Neuron (in vitro differentiated cells): Measurements from ENCODE around the gene CPNE9.

Experiments
- H2AFZ ChIP-seq: one replicate; pipeline ENCODE4 v1.6.1; 2013; ENCODE audit warnings: low read depth, mild to moderate bottlenecking, inconsistent platforms, low read length, moderate library complexity
- H3K27me3 ChIP-seq: one replicate; pipeline ENCODE4 v1.6.1; 2013; ENCODE audit warnings: low read length; ENCODE audit not compliant: insufficient read depth
- H3K36me3 ChIP-seq: one replicate; pipeline ENCODE4 v1.6.1; 2013; ENCODE audit warnings: low read length; ENCODE audit not compliant: insufficient read depth
- H3K4me1 ChIP-seq: one replicate; pipeline ENCODE4 v1.6.1; 2013; ENCODE audit warnings: low read length; ENCODE audit not compliant: insufficient read depth
- H3K4me3 ChIP-seq: 2 replicates; pipeline ENCODE4 v1.5.1; 2013; ENCODE audit warnings: mild to moderate bottlenecking, low read length, moderate library complexity
- H3K9me3 ChIP-seq: one replicate; pipeline ENCODE4 v1.6.1; 2013; ENCODE audit warnings: low read length

CPNE9 gene

DNA sequence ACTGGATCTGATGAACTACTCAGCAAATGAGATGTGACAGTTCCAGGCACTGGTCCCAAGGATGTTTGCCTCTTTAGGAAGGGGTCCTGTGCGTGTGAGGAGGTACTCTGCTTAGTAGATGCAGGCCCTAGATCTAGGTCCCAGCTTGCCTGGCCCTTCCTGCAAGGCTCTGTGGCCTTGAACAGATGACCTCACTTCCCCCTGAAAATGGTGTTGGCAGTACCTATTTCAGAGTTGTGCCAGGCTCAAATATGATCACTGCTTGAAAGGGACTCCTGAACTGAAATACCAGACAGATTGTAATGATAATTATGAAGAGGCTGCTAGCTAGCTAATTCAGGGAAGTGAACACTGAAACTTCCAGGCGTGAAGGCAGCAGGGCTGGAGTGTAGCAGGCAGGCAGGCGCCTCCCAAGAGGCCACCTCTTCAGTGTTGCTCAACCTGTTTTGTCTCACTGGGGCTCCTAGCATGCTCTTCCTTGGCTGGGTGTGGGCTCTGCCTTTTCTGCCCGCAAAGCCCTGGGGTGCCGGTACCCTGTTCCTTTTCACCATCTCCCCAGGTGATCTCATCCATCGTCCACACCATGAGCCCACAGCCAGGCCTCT is 24.1 kb upstream of the CPNE9 start:
- Histone ChIP-seq H2AFZ (no peak overlapping the region), H3K9me3 (no peaks in the 10 kb centered on the region), H3K4me3 (no peak overlapping the region), H3K27me3 (no peaks in the 10 kb centered on the region), H3K36me3 (peaks cover 72% of the 10 kb centered on the region), H3K4me1 (no peaks in the 10 kb centered on the region)

DNA sequence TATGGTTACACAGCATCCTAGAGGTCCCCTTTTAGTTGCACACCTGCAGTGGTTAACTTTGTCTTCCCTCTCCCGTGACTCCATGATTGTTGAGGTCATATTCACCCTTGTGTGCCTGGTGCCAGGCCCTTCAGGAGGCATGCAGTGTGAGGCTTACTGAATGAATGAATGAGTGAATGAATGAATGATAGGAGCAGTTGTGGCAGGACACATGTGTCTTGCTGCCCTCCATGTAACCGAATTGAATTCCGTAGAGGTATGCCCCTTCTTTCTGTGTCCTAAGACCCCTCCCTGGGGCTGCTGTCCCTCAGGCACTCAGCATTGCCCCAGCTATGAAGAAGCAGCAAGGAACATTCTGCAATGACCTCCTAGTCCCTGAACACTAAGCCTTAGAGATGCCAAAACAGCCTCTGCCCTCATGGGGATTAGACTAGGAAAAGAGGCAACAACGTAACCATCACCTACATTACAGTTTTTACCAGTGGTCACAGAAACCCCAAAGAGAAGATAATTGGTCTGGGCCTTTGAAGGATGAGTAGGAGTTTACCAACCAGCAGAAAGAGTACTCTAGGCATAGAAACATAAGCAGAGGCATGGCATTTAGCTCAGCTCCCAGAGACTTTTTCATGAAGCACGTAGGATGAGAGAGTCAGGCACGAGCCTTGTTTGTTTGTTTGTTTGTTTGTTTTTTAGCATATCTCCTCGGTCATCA is 22.5 kb upstream of the CPNE9 start:
- Histone ChIP-seq H3K4me1 (no peaks in the 10 kb centered on the region), H3K9me3 (no peaks in the 10 kb centered on the region), H3K36me3 (peaks cover 82% of the 10 kb centered on the region), H3K27me3 (no peaks in the 10 kb centered on the region), H3K4me3 (no peak overlapping the region), H2AFZ (no peak overlapping the region)

GRCh38 chr3:9681723-9682081 is 21.9 kb upstream of the CPNE9 start:
- H3K4me1 ChIP-seq = no peaks in the 10 kb centered on the region
- H2AFZ ChIP-seq = no peak overlapping the region
- H3K36me3 ChIP-seq = peaks cover 79% of the 10 kb centered on the region
- H3K27me3 ChIP-seq = no peaks in the 10 kb centered on the region
- no peaks in the 10 kb centered on the region for H3K9me3 ChIP-seq
- no peak overlapping the region for H3K4me3 ChIP-seq

- Histone ChIP-seq H2AFZ (no peak overlapping the region), H3K4me1 (no peaks in the 10 kb centered on the region), H3K36me3 (peaks cover 82% of the 10 kb centered on the region), H3K4me3 (no peak overlapping the region), H3K9me3 (no peaks in the 10 kb centered on the region), H3K27me3 (no peaks in the 10 kb centered on the region)
Measured at GRCh38 chr3:9682096-9682495, 21.5 kb upstream of the CPNE9 start.

DNA sequence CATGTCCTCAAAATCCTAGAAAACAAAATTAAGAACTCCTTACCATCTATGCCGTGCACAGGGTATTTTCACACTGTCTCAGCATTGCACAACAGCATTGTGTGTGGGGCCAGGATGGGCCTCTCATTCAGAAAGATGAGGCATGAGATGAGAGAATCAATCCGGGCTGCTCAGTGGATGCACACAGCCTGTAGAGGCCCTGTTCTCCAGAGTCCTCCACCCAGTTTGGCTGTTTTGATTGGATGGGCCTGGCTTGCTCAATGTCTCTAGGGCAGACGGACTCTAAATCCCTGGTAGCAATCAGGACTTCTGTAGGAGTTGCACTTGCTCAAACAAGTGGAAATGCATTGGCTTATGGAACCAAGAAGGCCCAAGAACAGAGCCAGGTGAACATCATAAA is 20.2 kb upstream of the CPNE9 start:
- Histone ChIP-seq H3K9me3 (no peaks in the 10 kb centered on the region), H3K4me1 (no peaks in the 10 kb centered on the region), H2AFZ (no peak overlapping the region), H3K36me3 (peaks cover 79% of the 10 kb centered on the region), H3K27me3 (no peaks in the 10 kb centered on the region), H3K4me3 (no peak overlapping the region)

GRCh38 chr3:9685216-9686049 is 18.2 kb upstream of the CPNE9 start:
- Histone ChIP-seq H3K4me1 (no peaks in the 10 kb centered on the region), H3K4me3 (no peak overlapping the region), H3K9me3 (no peaks in the 10 kb centered on the region), H2AFZ (no peak overlapping the region), H3K36me3 (peaks cover 80% of the 10 kb centered on the region), H3K27me3 (no peaks in the 10 kb centered on the region)

DNA sequence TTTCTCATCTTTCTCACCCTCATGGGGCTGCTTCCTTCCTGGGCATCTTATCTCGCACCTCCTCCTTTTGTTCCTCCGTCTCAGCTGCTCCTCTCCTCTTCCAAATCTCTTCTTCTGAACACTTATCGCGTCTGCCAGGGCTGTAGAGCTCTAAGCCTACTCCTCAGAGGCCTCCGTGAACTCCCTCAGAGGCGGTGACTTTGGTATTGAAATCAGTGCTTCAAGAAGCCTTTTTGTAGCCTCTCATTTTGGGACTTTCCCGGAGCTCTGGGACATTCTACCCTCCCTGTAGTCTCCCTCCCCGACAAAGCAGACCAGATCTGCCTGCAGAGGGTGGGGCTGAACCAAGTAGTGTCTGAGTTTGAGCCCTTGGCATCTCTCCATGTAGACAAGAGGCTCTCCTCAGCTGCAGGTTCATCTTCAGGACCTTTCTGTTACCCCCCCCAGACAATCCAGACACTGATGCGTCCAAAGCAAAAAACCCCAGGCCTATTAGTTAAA is 17.5 kb upstream of the CPNE9 start:
- Histone ChIP-seq H3K4me3 (no peak overlapping the region), H3K36me3 (peaks cover 82% of the 10 kb centered on the region), H3K9me3 (no peaks in the 10 kb centered on the region), H3K27me3 (no peaks in the 10 kb centered on the region), H3K4me1 (no peaks in the 10 kb centered on the region), H2AFZ (no peak overlapping the region)

DNA sequence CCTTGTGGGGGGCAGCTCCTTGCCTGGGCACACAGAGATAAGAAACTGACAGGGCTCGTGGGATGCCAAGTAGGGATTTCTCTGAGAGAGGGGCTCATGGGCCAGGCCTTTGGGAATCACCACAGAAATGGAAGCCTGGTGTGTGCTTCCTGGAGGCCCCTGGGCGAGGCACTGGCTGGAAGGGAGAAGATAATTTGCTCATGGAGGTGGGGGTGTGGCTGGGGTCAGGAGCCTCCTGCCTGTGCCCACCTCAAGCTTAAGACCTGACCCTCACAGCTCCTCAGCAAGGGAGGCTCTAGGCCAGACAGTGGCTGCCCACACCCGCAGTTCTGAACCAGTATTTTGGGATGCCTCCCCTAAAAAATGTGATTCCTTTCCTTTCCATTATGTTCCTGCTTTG is 16.9 kb upstream of the CPNE9 start:
- Histone ChIP-seq H3K27me3 (no peaks in the 10 kb centered on the region), H3K4me3 (no peak overlapping the region), H3K9me3 (no peaks in the 10 kb centered on the region)

DNA sequence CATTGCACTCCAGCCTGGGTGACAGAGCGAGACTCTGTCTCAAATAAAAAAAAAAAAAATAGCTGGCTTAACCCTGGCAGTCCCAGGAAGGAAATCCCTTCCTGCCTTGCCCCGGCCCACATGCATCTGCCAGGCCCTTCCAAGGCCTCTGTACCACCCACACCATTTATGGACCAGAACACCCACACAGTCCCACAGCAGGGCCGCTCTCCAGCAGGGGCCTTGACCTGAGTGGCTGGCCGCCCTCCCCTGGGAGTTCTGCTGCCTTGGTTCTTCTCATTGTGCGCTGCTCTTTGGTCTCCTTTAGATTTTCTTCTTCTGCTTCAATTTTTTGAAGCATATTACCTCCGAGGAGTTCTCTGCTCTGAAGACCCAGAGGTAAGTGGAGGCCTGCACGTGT is 16.1 kb upstream of the CPNE9 start:
- Histone ChIP-seq H3K4me1 (no peaks in the 10 kb centered on the region), H3K27me3 (no peaks in the 10 kb centered on the region), H3K36me3 (peaks cover 86% of the 10 kb centered on the region), H2AFZ (no peak overlapping the region), H3K9me3 (no peaks in the 10 kb centered on the region), H3K4me3 (no peak overlapping the region)

More for the DNA sequence above, 16.9 kb upstream of the CPNE9 start:
- H3K4me1 ChIP-seq = no peaks in the 10 kb centered on the region
- H2AFZ ChIP-seq = no peak overlapping the region
- H3K36me3 ChIP-seq = peaks cover 85% of the 10 kb centered on the region

DNA sequence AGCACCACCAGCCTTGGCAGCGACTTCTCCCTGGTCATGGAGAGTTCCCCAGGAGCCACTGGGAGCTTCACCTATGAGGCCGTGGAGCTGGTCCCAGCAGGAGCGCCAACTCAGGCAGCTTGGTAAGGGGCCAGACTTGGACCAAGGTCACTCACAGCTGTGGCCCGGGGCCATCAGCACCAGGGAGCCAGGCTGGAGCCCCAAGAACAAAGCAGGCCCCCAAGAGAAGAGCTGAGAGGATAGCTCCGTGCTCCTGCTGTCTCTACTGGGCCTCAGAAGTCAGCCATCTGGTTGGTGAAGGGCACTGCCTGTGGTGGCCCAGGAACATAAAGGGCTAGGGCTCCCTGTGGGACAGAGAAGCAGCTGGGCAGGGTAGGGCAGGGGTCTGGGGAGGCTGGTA is 14.7 kb upstream of the CPNE9 start:
- Histone ChIP-seq H3K4me1 (no peaks in the 10 kb centered on the region), H3K9me3 (no peaks in the 10 kb centered on the region), H3K4me3 (no peak overlapping the region), H3K27me3 (no peaks in the 10 kb centered on the region), H2AFZ (no peak overlapping the region), H3K36me3 (peaks cover 85% of the 10 kb centered on the region)

GRCh38 chr3:9689757-9690156 is 13.9 kb upstream of the CPNE9 start:
- Histone ChIP-seq H3K27me3 (no peaks in the 10 kb centered on the region), H3K4me3 (no peak overlapping the region), H3K9me3 (no peaks in the 10 kb centered on the region), H3K36me3 (peaks cover 84% of the 10 kb centered on the region), H3K4me1 (no peaks in the 10 kb centered on the region), H2AFZ (no peak overlapping the region)

DNA sequence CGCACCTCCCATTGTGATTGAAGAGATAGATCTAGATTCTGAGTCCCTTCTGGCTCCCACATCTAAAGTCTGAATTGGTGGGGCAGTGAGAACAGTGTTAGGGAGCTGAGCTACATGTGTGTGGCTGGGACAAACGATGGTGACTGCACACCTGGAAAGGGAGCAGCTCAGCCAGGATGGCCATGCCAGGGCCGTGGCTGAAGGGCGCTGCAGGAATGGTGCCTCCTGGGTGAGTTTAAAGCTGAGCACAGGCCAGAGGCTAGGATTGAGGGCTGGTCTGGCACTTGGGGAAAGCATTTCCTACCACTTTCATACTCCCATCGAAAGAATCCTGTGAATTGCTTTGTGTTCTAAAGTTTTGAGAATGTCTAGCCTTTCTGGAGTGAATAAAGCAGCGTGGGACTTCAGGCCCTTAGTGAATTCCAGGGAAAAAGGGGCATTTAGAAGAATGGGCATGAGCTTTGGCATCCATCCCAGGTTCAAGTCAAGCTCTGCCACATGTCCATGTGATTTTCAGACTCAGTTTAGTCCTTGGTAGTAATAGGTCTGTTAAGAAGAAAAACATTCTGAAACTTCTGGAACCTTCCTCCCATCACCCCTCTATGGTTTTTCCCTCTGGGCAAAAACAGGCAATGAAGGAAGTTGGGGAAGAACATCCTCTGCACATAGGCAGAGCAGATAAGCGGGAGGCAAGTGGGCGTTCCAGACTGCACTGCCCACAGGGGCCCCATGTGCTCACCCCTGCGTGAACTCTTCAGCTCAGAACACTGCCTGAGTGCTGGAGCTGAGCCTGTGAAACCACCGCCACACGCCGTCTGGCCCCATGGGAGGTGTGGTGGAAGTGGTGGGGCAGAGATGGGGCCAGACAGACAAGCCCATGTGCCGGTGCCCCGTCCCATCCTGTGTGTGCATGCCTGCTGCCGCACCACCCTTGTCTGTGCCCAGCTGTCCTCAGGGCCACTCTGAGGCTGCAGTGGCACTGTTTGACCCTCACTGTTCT is 12.9 kb upstream of the CPNE9 start:
- H3K4me3 ChIP-seq = no peak overlapping the region
- no peaks in the 10 kb centered on the region for H3K9me3 ChIP-seq
- H3K27me3 ChIP-seq = no peaks in the 10 kb centered on the region
- no peak overlapping the region for H2AFZ ChIP-seq
- peaks cover 79% of the 10 kb centered on the region for H3K36me3 ChIP-seq
- H3K4me1 ChIP-seq = no peaks in the 10 kb centered on the region
